ENCODE results near the gene TET3.

DNA sequence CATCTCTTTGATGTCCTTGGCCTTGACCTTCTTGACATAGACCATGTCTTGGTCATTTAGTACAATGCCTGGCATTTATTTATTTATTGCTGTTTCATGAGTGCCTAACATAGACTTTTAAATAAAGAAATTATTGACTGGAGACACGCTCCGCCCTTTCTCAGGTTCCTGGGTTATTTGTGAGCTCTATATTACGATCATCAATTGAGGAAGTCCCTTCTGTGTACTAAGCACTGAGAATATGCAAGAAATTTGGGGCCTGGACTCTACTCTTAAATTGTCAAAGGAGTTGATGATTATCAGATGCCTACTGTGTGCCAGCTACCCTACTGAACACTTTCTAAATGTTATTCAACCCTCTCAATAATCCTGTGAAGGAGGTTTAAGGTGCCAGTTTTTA is 19.7 kb upstream of the TET3 start:
- no peak for TF ChIP-seq CTCF (IDR thresholded peaks at IDR 0.05; ENCODE audit: control extremely low read depth in 1 of 3, insufficient read depth in 1 of 3, low read depth in 1 of 3, low read length in 3 of 3)
- TF ChIP-seq RBBP5 (IDR thresholded peaks at IDR 0.05; ENCODE audit: borderline replicate concordance, low read depth, low read length) = no peak
- TF ChIP-seq POLR2A (IDR thresholded peaks at IDR 0.05; ENCODE audit: control extremely low read depth in 1 of 2, low read depth in 2 of 2, low read length in 2 of 2) = no peak
- no peak for TF ChIP-seq KDM1A (IDR thresholded peaks at IDR 0.05; ENCODE audit: borderline replicate concordance, low read length)
- TF ChIP-seq GABPA (IDR thresholded peaks at IDR 0.05; ENCODE audit: borderline replicate concordance, insufficient read depth, low read length) = no peak
- no peak for TF ChIP-seq CBX8 (IDR thresholded peaks at IDR 0.05; ENCODE audit: borderline replicate concordance, low read depth, low read length)
- no peak for TF ChIP-seq EP300 (IDR thresholded peaks at IDR 0.05; ENCODE audit: borderline replicate concordance in 1 of 2, low read depth in 2 of 2, low read length in 2 of 2)
- TF ChIP-seq POLR2AphosphoS5 (IDR thresholded peaks at IDR 0.05; ENCODE audit: low read depth, low read length) = no peak
- no peak for TF ChIP-seq TAF1 (IDR thresholded peaks at IDR 0.05; ENCODE audit: low read depth, low read length)
- no peak for TF ChIP-seq EGR1 (IDR thresholded peaks at IDR 0.05; ENCODE audit: borderline replicate concordance, low read depth, low read length)
- no peak for TF ChIP-seq YY1 (IDR thresholded peaks at IDR 0.05; ENCODE audit: low read depth, low read length)
- TF ChIP-seq RAD21 (IDR thresholded peaks at IDR 0.05 in 1 of 2, conservative IDR thresholded peaks at IDR 0.05 in 1 of 2; ENCODE audit: low read depth in 2 of 2, low read length in 2 of 2) = no peak
- no peak for TF ChIP-seq SP4 (IDR thresholded peaks at IDR 0.05; ENCODE audit: low read length)
- no peak for TF ChIP-seq KDM5A (IDR thresholded peaks at IDR 0.05; ENCODE audit: low read length)

Data from H1 (cell line).